ENCODE measurements around the gene KRTAP10-4.

The KRTAP10-4 gene

DNA sequence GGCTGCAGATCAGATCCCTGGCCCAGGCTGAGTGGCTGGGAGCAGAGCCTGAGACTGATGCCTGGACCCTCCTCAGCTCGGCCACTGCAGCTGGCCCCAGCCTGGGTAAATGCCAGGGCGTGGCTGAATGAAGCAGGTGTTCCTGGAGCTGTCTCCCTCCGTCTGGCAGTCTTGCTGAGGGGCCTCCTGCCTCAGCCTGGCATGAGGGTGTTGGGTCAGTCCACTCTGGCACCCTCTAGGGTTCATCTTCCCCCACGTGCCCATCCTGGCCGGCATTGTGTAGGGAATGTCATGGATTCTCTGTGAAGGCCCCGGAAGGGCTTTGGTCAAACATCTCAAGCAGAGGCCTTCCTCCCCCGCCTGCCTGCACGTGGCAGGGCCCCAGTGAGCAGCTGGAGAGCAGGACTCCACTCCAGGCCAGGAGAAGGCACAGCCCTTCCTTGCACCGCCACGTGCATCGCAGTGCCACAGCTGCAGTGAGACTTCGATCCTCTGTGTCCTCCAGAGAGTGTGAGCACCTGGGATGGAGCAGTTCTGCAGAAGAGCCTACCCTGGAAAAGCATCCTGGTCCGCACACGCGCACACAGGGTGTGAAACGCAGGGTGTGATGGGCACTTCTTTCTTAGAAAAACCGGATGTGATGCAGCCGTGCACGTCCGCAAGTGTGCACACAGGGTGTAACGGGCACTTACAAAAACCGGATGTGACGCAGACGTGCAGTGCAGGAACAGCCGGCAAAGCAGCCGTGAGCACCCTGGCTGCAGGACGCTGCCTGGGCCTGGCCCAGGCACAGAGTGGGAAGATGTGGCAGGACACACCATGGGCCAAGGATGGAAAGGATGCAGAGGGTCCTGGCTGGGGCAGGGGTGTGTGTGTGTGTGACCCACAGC, 4.6 kb upstream of the KRTAP10-4 start:
- Histone ChIP-seq H3K36me3 (ENCODE audit: control insufficient read depth, low read length) (no peaks in the 10 kb centered on the region), H3K9me2 (replicated peaks; ENCODE audit: control insufficient read depth, low read length) (no peaks in the 10 kb centered on the region), H3K27ac (ENCODE audit: low read depth, low read length) (no peak overlapping the region), H3K27me3 (ENCODE audit: control insufficient read depth, low read length) (no peaks in the 10 kb centered on the region), H3K9me3 (ENCODE audit: control insufficient read depth, insufficient read depth, low read length) (no peaks in the 10 kb centered on the region), H3K79me2 (ENCODE audit: control insufficient read depth, low read length) (no peaks in the 10 kb centered on the region), H3F3A (ENCODE audit: control insufficient read depth, insufficient read depth) (no peaks in the 10 kb centered on the region), H3K4me1 (ENCODE audit: control insufficient read depth, low read length) (no peaks in the 10 kb centered on the region), H3K4me2 (ENCODE audit: low read length) (no peak overlapping the region), H3K4me3 (ENCODE audit: low read length) (no peak overlapping the region), H4K20me1 (ENCODE audit: control insufficient read depth, insufficient read depth, low read depth, low read length) (no peaks in the 10 kb centered on the region)
- no peak for TF ChIP-seq EZH2phosphoT487 (IDR thresholded peaks at IDR 0.05; ENCODE audit: borderline replicate concordance, low read length)
- TF ChIP-seq, protein P1, sequence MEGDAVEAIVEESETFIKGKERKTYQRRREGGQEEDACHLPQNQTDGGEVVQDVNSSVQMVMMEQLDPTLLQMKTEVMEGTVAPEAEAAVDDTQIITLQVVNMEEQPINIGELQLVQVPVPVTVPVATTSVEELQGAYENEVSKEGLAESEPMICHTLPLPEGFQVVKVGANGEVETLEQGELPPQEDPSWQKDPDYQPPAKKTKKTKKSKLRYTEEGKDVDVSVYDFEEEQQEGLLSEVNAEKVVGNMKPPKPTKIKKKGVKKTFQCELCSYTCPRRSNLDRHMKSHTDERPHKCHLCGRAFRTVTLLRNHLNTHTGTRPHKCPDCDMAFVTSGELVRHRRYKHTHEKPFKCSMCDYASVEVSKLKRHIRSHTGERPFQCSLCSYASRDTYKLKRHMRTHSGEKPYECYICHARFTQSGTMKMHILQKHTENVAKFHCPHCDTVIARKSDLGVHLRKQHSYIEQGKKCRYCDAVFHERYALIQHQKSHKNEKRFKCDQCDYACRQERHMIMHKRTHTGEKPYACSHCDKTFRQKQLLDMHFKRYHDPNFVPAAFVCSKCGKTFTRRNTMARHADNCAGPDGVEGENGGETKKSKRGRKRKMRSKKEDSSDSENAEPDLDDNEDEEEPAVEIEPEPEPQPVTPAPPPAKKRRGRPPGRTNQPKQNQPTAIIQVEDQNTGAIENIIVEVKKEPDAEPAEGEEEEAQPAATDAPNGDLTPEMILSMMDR (IDR thresholded peaks at IDR 0.05; ENCODE audit: low read depth, low read length, poor library complexity, severe bottlenecking), result no peak

GRCh38 chr21:44569861-44570517, 3.5 kb upstream of the KRTAP10-4 start:
- Histone ChIP-seq H3F3A (ENCODE audit: control insufficient read depth, insufficient read depth) (no peaks in the 10 kb centered on the region), H3K4me2 (ENCODE audit: low read length) (no peak overlapping the region), H3K36me3 (ENCODE audit: control insufficient read depth, low read length) (no peaks in the 10 kb centered on the region), H3K27ac (ENCODE audit: low read depth, low read length) (no peak overlapping the region), H3K27me3 (ENCODE audit: control insufficient read depth, low read length) (no peaks in the 10 kb centered on the region), H4K20me1 (ENCODE audit: control insufficient read depth, insufficient read depth, low read depth, low read length) (no peaks in the 10 kb centered on the region), H3K9me3 (ENCODE audit: control insufficient read depth, insufficient read depth, low read length) (no peaks in the 10 kb centered on the region), H3K4me1 (ENCODE audit: control insufficient read depth, low read length) (no peaks in the 10 kb centered on the region), H3K4me3 (ENCODE audit: low read length) (no peak overlapping the region), H3K79me2 (ENCODE audit: control insufficient read depth, low read length) (no peaks in the 10 kb centered on the region), H3K9me2 (replicated peaks; ENCODE audit: control insufficient read depth, low read length) (no peaks in the 10 kb centered on the region)
- TF ChIP-seq EZH2phosphoT487 (IDR thresholded peaks at IDR 0.05; ENCODE audit: borderline replicate concordance, low read length), result no peak
- TF ChIP-seq, protein P1 (IDR thresholded peaks at IDR 0.05; ENCODE audit: low read depth, low read length, poor library complexity, severe bottlenecking), result no peak

DNA sequence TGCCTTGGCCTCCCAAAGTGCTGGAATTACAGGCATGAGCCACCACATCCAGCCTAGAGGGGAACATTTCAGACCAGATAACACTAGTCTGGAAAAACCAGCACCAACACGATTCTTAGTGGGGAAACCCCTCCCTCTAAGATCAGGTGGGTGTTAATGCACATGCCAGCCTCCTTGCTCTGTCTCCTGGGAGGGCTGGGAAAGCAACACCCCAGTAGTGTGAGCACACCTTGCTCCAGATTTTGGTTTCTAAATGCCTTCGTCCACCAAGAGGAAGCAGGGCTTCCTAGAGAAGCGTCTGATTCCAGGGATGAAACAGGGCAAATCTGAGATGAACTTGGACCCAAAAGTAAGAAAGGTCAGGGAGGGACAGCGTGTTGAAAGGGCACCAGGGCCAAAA, 2.2 kb upstream of the KRTAP10-4 start:
- H3K27me3 ChIP-seq (ENCODE audit: control insufficient read depth, low read length), result no peaks in the 10 kb centered on the region
- no peak overlapping the region for H3K4me3 ChIP-seq (ENCODE audit: low read length)
- no peaks in the 10 kb centered on the region for H3K79me2 ChIP-seq (ENCODE audit: control insufficient read depth, low read length)
- no peaks in the 10 kb centered on the region for H3K9me2 ChIP-seq (replicated peaks; ENCODE audit: control insufficient read depth, low read length)
- no peak for TF ChIP-seq EZH2phosphoT487 (IDR thresholded peaks at IDR 0.05; ENCODE audit: borderline replicate concordance, low read length)
- TF ChIP-seq, protein P1 (IDR thresholded peaks at IDR 0.05; ENCODE audit: low read depth, low read length, poor library complexity, severe bottlenecking), result no peak
- H3F3A ChIP-seq (ENCODE audit: control insufficient read depth, insufficient read depth), result no peaks in the 10 kb centered on the region
- H3K36me3 ChIP-seq (ENCODE audit: control insufficient read depth, low read length), result no peaks in the 10 kb centered on the region
- H3K27ac ChIP-seq (ENCODE audit: low read depth, low read length), result no peak overlapping the region
- H3K9me3 ChIP-seq (ENCODE audit: control insufficient read depth, insufficient read depth, low read length), result no peaks in the 10 kb centered on the region
- no peak overlapping the region for H3K4me2 ChIP-seq (ENCODE audit: low read length)
- H4K20me1 ChIP-seq (ENCODE audit: control insufficient read depth, insufficient read depth, low read depth, low read length), result no peaks in the 10 kb centered on the region
- H3K4me1 ChIP-seq (ENCODE audit: control insufficient read depth, low read length), result no peaks in the 10 kb centered on the region
